Astrocyte of the hippocampus (primary cell): ENCODE results near the gene UCP2.
"Not testable (repeated sequence)": the region's sequence is repeated elsewhere in the genome, so short reads cannot be mapped to it uniquely, and the experiment has no call there.

Source experiments
- DNase-seq: peaks from one replicate; pipeline ENCODE4 v3.0.0; 2011; ENCODE audit warnings: low read depth, low spot score

Gene UCP2

GRCh38 chr11:73995731-73996130 lies 13.1 kb upstream of the UCP2 start:
- no peak for DNase-seq

GRCh38 chr11:73995247-73995646 lies 12.6 kb upstream of the UCP2 start:
- DNase-seq = no peak

GRCh38 chr11:73991471-73992006 lies 8.9 kb upstream of the UCP2 start:
- no peak for DNase-seq

- DNase-seq = no peak
Measured at GRCh38 chr11:73990730-73991129, 8.1 kb upstream of the UCP2 start.

DNA sequence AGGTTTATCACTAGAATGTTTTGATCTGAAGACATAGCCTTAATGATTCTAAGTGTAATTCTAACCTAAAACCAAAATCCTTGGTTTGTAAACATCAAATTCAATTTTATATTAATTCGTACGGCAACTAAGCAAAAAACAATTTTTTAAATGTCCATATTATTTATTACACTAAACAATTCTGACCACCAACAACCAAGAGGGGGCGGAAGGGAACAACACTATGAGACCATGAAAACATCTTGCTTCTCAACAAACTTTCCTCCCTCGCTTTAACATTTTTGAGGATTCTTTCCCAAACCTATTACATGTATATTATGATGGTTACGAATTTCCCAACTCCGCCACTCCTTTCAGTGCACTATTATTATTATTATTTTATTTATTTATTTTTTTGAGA lies 6.5 kb upstream of the UCP2 start:
- no peak for DNase-seq

- DNase-seq = no peak
Measured at GRCh38 chr11:73988227-73988626, 5.6 kb upstream of the UCP2 start.

DNA sequence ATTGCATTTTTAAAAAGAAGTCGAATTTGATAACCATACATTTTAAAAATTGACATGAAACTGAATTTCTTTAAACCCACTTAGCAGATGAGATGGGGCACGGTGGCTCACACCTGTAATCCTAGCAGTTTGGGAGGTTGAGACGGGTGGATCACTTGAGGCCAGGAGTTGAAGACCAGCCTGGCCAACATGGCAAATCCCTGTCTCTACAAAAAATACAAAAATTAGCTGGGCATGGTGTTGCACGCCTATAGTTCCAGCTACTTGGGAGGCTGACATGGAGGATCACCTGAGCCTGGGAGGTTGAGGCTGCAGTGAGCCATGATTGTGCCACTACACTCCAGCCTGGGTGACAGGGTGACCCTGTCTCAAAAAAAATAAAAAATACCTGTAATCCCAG lies 3.0 kb upstream of the UCP2 start:
- not testable (repeated sequence) for DNase-seq

- no peak for DNase-seq
Measured at GRCh38 chr11:73983741-73984538, 1.3 kb upstream of the UCP2 start.

DNA sequence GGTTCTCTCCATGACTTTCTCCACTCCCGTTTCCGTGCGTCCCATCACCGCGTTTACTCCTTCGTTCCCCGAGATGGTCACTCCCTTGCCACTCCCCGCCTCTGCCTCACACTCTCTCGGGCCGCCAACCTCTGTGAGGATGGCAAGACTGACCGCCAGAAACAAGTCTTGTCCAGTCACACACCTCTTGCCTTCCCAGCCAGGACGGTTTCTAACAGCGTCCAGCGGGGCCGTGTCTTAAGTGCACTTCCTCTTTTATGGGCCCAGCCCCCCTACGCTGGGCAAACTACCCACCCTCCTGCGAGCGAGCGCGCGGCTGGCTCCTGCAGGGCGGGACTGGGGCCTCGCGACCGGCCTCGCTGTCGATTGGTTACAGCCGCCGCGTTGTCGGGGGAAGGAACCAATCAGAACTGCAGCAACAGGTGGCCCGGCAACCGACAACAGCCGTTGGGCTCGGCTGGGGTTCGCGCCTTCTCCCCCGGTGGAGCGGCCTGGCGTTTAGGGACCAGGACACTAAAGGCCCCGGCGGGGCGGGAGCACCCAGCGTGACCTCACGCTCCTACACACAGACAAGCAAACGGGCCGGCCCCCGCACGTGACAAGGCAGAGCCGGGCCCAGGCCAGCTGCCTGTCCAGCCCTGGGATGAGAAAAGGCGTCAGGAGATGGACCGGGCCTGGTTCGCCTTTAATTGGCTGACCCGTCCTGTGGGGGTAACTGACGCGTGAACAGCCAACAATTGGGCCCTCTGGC lies 522 bp upstream of the UCP2 start:
- DNase-seq = peak; percentile 93

GRCh38 chr11:73981051-73981805 lies 1.4 kb downstream of the UCP2 start:
- DNase-seq = no peak

GRCh38 chr11:73980001-73980961 lies 2.4 kb downstream of the UCP2 start:
- DNase-seq = no peak

- DNase-seq = peak; percentile 48
Measured at GRCh38 chr11:73978576-73979086, 4.0 kb downstream of the UCP2 start.

GRCh38 chr11:73977856-73978519 lies 4.7 kb downstream of the UCP2 start:
- no peak for DNase-seq

GRCh38 chr11:73976451-73977151 lies 6.0 kb downstream of the UCP2 start:
- DNase-seq = no peak

GRCh38 chr11:73975479-73975757 lies 7.2 kb downstream of the UCP2 start:
- DNase-seq = no peak

- no peak for DNase-seq
Measured at GRCh38 chr11:73974604-73975478, 7.8 kb downstream of the UCP2 start.

- DNase-seq = no peak
Measured at GRCh38 chr11:73972620-73973449, 9.8 kb downstream of the UCP2 start.

DNA sequence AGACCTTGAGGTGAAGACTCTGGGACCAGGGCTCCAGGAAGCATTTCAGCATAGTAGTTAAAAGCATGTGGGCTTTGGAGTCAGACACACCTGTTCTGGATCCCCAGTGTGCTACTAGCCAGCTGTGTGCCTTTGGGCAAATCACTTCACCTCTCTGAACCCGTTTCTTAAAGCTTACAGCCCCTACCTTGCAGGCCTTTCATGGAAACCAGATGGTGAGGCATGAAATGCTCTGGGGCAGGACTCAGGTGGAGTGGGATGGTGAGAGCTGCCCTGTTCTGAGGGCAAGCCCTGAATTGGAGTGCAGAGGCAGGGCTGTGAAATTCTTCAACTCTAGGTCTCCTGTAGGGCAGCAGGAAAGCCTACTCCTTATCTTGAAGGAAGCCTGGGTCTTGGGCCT lies 10.5 kb downstream of the UCP2 start:
- DNase-seq = no peak
